Osteocyte (in vitro differentiated cells): ENCODE data around the gene DRC3. TPM values are rescaled to one million over a fixed set of nuclear protein-coding genes. Genes with fewer than 3 reads are reported as not detected.
"Not testable (repeated sequence)": the region's sequence is repeated elsewhere in the genome, so short reads cannot be mapped to it uniquely, and the experiment has no call there.

Experiments
- DNase-seq: peaks from one replicate; pipeline ENCODE4 v3.0.0; 2021; ENCODE audit warnings: mixed read lengths; ENCODE audit not compliant: unreplicated experiment; ENCODE audit errors: extremely low spot score
- H3K27ac Mint-ChIP-seq: one replicate; pipeline ENCODE4 v1.8.0; 2021; ENCODE audit warnings: mild to moderate bottlenecking, mixed read lengths; ENCODE audit not compliant: unreplicated experiment
- H3K27me3 Mint-ChIP-seq: one replicate; pipeline ENCODE4 v1.8.0; 2021; ENCODE audit warnings: mixed read lengths; ENCODE audit not compliant: unreplicated experiment
- H3K36me3 Mint-ChIP-seq: one replicate; pipeline ENCODE4 v1.8.0; 2021; ENCODE audit warnings: mixed read lengths; ENCODE audit not compliant: unreplicated experiment
- H3K4me1 Mint-ChIP-seq: one replicate; pipeline ENCODE4 v1.8.0; 2021; ENCODE audit warnings: mixed read lengths; ENCODE audit not compliant: unreplicated experiment
- H3K4me3 Mint-ChIP-seq: one replicate; pipeline ENCODE4 v1.8.0; 2021; ENCODE audit warnings: mild to moderate bottlenecking, moderate library complexity, mixed read lengths; ENCODE audit not compliant: unreplicated experiment
- H3K9me3 Mint-ChIP-seq: one replicate; pipeline ENCODE4 v1.8.0; 2021; ENCODE audit warnings: mixed read lengths; ENCODE audit not compliant: unreplicated experiment
- CTCF ChIP-seq: fragments of 200-600 bp; sonication (generic); IDR thresholded peaks from 2 replicates; pipeline ENCODE4 v1.5.0; 2021; ENCODE audit warnings: antibody characterized with exemption, mild to moderate bottlenecking, moderate library complexity
- total RNA-seq: library from RNA; stranded (reverse); gene quantifications from 2 replicates; pipeline ENCODE4 v1.2.1, GENCODE V29; 2021

The DRC3 gene
- total RNA-seq, 1 donor from 2014 or later: 2.1 TPM

GRCh38 chr17:17937201-17937853 is 35.3 kb upstream of the DRC3 start:
- no peak for DNase-seq
- no peaks in the 10 kb centered on the region for H3K36me3 Mint-ChIP-seq
- H3K4me3 Mint-ChIP-seq: no peak overlapping the region
- peak overlapping the region; percentile 42 for H3K27ac Mint-ChIP-seq
- no peaks in the 10 kb centered on the region for H3K27me3 Mint-ChIP-seq
- peaks cover 63% of the 10 kb centered on the region for H3K4me1 Mint-ChIP-seq
- H3K9me3 Mint-ChIP-seq: no peaks in the 10 kb centered on the region
- TF ChIP-seq CTCF: no peak

DNA sequence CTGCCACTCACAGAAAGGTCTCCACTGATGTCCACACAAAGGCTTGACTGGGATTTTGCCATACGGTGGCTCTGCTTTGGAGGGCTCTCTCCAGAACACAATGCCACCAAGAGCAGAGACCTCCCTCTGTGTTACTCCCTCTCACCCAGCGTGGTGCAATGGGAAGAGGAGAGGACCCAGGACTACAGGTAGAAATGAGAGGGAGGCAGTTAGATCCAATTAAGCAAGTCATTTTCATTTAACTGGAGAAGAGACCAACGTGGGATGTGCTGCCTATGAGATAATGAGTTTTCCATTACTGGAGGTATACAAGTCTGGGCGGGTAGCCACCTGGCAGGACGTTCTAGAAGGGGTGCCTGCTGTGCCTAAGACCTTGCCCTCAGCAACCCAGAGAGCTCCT is 34.7 kb upstream of the DRC3 start:
- no peak overlapping the region for H3K4me3 Mint-ChIP-seq
- no peak overlapping the region for H3K27ac Mint-ChIP-seq
- H3K4me1 Mint-ChIP-seq: peaks cover 68% of the 10 kb centered on the region

GRCh38 chr17:17938388-17939107 is 34.1 kb upstream of the DRC3 start:
- no peaks in the 10 kb centered on the region for H3K9me3 Mint-ChIP-seq
- no peak for TF ChIP-seq CTCF
- no peaks in the 10 kb centered on the region for H3K36me3 Mint-ChIP-seq
- DNase-seq: no peak
- no peak overlapping the region for H3K27ac Mint-ChIP-seq
- H3K4me1 Mint-ChIP-seq: peaks cover 74% of the 10 kb centered on the region
- no peak overlapping the region for H3K4me3 Mint-ChIP-seq
- H3K27me3 Mint-ChIP-seq: no peaks in the 10 kb centered on the region

More for the DNA sequence above, 34.7 kb upstream of the DRC3 start:
- Mint-ChIP-seq H3K36me3 (no peaks in the 10 kb centered on the region), H3K9me3 (no peaks in the 10 kb centered on the region), H3K27me3 (no peaks in the 10 kb centered on the region)
- TF ChIP-seq CTCF: no peak
- no peak for DNase-seq

DNA sequence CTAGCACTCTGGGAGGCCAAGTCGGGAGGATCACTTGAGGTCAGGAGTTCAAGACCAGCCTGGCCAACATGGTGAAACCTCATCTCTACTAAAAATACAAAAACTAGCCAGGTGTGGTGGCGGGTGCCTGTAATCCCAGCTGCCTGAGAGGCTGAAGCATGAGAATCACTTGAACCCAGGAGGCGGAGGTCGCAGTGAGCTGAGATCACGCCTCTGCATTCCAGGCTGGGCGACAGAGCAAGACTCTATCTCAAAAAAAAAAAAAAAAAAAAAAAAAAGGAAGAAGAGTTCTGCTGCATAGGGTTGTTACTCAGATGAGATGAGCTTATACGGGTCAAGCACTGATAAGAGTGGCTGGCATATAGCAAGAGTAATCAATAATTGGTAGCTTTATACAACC is 32.7 kb upstream of the DRC3 start:
- H3K27ac Mint-ChIP-seq: peak overlapping the region; percentile 76
- not testable (repeated sequence) for H3K4me3 Mint-ChIP-seq, DNase-seq, H3K9me3 Mint-ChIP-seq, H3K36me3 Mint-ChIP-seq, H3K27me3 Mint-ChIP-seq
- H3K4me1 Mint-ChIP-seq: peaks cover 86% of the 10 kb centered on the region

GRCh38 chr17:17940441-17940911 is 32.2 kb upstream of the DRC3 start:
- H3K27me3 Mint-ChIP-seq: no peaks in the 10 kb centered on the region

More at GRCh38 chr17:17940441-17940911, 32.2 kb upstream of the DRC3 start:
- no peak for DNase-seq
- Mint-ChIP-seq H3K27ac (peak overlapping the region; percentile 76), H3K9me3 (no peaks in the 10 kb centered on the region), H3K4me1 (peaks cover 83% of the 10 kb centered on the region), H3K4me3 (no peak overlapping the region), H3K36me3 (no peaks in the 10 kb centered on the region)
- no peak for TF ChIP-seq CTCF
